Activated T-cell treated with anti-CD3 and anti-CD28 coated beads for 4 hours (primary cell): ENCODE results near the gene CSNK1E.

Experiments
- DNase-seq: peaks from one replicate; pipeline ENCODE4 v3.0.0-alpha.2; 2020

Gene CSNK1E

DNA sequence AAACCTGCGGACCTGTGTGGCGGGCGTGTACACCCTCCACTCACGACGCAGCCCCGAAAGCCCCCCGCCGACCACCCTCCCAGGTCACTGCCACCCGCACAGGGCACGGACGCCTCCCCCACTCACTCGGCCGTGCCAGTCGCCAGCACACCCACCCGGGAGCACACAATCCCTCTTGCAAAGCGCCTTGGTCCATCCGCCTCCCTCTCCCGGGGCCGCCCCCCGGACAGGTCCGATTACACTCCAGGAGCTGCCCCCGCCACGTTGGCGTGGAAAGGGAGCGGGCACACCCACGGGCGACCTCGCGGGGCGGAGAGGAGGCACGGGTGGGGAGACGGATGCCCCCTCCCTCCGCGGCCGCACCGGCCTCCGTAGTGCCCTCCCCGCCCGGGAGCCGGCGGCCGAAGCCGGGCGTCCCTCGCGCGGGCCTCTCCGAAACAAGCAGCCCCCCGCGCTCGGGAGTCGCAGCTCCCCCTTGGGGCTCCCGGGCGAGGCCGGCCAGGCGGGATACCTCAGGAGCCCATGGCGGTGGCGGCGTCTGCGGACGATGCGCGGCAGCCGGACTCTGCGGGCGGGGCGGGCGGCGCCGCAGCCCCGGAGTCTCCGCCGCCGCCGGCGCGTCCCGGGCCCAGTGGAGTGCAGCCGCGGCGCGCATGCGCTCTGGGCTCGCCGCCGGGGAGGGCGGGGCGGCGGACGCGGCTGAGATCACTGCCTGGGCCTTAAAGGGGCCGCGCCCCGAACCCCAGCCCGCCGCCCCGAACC lies 44.7 kb downstream of the CSNK1E start, which contains the start of gene TMEM184B:
TSS of gene TMEM184B (minus strand) at position 638 of the 762 bp plus-strand sequence. CDS start 25,049 bp downstream, outside the sequence.
- DNase-seq: peak; percentile 66

DNA sequence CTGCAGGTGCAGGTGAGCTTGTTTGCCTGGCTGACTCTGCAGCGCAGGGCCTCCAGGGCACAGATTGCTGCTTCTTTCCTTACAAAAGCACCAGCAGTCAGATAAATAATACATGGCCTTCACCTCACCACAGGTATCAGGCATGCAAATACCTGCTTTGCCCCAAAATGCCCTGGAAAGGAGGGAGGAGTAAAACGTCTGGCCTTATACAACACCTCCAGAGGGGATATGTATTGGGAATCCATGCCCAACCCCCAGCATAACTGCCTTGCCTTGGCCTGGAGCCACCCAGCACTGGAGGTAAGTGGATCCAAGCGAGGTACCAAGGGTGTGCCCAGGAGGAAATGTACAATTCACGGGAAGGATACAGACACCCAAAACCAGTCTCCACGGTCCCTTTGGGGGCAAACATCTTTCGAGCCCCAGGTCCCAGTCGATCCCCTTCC lies 45.3 kb downstream of the CSNK1E start:
- DNase-seq: no peak

DNA sequence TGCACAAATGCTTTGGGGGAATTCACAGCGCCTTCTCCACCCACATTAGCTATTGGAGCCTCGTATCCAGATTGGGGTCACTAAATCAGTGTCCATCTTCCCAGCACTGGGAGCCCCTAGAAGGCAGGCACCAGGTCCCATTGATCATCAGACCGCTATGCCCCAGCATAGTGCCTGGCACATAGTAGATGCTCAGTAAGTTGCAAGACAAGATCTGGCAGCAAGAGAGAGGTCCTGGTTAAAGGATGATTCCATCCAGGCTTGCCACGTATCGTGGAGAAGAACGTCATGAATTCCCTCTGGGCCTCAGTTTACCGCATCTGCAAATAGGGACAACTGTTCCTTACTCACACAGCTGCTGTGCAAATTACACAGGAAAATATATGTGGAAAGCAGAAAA lies 46.1 kb downstream of the CSNK1E start:
- no peak for DNase-seq

DNA sequence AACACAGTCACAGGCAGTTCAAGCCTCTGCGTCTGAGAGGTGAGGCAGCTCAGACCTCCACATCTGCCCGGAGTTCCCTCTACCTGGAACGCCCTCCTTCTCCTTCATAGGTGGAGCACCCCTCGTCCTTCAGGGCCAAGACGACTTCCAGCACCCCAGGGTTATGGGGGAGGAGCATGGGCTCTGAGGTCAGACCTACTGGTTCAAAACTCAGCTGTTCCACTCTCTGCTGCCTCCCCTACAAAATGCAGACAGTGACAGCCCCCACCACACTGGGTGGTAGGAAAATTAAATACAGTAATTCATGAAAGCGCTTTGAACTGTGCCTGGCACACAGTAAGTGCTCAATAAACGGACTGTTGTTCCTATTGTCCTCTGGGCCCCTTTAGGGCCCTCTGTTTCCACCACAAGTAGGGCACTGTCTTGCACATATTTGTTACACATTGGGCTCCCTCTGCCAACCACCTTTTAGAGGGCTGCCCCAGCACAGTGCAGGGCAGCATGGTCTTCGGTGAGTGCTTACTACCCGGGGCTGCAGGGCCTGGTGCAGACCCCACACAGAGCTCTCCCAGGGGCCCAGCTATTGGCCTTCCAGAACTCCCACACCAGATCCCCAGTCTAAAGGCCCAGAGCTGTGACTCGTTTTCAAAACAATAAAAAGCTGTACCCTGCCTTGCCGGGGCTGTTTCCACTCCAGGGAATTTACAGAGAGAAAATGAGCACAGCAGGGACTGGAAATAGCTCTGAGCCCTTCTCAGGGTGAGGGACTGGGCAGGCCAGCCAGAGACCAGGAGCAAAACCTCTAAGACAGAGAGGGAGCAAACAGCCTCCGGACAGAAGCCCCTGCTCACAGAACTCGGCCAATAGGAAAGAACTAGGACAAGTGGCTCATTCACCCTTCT lies 46.9 kb downstream of the CSNK1E start:
- no peak for DNase-seq

DNA sequence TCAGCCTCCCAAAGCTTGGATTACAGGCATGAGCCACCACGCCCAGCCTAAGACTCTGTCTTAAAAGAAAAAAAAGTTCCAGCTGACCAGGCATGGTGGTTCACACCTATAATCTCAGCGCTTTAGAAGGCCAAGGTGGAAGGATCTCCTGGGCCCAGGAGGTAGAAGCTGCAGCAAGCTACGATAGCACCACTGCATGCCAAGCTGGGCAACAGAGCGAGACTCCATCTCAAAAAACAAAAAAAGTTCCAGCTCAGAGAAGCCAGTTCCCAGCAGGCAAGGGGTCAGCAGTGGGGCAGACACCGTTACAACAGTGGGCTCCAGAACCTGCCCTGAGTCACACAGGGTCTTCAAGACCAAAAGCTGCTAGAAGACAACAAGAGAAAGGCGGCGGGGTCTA lies 47.8 kb downstream of the CSNK1E start:
- DNase-seq: no peak

DNA sequence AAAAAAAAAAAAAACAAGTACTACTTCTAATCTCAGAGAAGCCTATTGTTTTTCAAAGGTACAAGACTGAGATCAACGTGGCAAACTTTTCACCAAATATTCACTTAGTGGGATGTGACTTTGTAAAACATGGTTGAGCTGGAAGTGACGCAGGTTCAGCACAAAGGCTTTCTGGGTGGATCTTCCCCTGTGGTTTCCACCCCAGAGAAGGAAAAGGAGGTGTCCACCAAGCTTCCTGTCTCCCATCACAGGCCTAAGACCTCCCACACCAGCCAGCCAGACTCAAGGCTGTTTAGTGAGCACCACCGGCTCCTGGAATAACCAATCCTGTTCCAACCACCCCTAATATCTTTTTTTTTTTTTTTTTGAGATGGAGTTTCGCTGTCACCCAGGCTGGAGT lies 50.1 kb downstream of the CSNK1E start:
- DNase-seq: peak; percentile 24

DNA sequence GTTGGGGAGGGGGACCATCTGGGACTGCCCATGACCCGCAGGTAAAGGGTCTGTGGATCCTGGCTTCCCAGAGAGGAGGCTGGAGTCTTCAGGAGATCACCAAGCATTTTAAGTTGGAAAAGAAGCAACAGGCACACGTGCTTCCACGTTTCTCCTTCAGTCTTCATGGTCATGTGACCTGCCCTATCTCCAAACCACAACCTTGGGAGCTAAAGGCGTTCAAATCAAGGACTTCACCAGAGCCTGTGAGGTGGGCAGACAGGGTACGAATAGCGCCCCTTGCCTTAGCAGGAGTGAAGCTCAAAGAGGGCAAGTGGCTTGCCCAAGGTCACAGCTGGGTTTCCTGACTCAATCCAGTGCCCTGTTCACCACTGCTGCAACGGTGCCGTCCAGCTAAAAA lies 51.1 kb downstream of the CSNK1E start:
- no peak for DNase-seq

DNA sequence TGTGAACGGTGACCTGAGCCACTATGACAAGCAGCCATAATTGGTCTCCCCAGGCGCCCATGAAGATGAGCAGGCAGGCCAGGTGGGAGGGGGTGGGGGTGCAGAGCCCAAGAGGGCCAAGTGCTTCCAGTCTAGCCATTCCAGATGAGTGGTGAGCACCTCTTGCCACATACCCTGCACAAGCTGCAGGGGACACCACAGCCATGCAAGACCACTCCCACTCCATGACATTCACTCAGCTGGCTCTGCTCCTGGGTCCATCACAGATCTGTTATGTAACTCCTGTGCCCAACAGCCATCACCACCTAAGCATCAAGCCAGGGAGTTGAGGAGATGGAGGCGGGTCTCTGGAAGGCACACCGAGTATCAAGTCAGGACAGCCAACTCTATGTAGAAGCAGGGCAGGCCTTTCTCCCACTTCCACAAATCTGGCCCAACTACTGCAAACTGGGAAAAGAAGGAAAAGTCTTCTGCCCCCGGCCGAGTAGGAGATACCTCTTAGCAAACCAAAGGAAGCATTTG lies 52.9 kb downstream of the CSNK1E start:
- no peak for DNase-seq

DNA sequence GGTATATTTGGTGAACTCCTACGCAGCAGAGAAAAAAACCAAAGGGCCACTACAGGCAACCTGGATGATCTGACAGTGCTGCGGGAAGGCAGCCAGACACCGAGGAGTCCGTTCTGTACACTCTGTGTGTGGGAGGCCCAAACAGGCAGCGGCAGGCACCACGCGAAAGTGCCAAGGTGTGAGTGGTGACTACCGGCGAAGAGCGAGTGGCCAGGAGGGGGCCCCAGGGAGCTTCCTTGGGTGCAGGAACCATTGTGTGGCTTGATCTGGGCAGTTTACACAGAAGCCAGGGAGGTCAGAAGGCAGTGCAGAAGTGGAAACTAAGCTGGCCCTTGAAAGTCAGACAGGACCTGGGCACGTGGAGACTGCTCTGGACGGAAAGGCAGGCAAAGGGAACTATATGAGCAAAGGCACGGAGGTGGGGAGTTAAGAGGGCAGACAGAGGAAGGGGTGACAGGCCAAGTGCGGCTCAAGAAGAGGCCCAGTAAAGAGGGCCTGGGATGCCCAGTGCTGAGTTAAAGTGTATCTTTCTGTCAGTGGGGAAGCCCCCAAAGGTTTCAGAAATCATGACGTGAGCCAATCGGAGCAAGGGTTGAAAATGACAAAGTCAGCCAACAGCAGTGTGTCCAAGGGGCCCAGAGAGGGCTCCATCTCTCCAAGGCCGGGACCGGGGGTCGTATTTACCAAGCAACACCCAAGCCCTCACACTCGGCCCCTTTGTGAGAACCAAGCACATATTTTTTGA lies 55.0 kb downstream of the CSNK1E start:
- peak; percentile 13 for DNase-seq

DNA sequence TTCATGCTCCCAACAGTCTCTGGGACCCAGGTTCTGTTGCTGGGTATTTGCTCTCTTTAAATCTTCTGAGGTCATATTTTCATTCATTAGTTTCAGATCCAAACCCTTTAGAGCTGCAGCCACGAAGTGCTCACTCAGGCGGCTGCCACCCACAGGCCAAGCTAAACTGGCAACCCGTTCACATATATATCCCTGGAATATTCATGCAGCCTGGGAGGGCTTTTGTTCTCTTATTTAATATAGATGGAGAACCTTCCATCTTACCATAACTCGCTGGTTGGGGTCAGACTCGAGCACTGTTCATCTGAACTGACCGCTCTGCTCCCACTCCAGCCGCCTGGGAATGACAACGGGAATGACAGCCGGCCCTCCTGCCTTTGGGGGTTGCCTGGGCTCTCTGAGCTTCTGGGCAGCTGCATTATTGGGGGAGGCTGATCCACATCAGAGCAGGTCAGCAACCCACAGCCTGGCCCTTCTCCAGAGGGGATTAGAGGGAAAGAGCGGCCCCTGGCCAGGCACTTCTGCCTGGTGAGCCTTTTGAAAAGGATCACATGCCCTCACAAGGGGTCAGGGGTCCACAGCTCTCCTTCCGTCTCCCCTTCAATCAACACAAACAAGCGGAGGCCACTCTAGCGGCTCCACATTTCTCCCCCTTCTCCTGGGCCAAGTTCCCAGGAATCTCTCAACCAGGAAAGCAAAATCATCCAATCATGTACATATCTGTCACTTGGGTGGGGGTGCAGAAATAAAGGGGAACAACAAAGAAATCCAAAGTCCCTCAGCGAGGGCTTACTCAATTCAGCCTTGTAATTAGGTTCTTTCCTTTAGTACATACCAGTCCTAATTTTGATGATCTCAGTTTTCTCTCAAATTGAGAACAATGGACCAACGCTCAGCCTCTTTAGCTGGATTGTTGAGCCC lies 56.2 kb downstream of the CSNK1E start:
- DNase-seq: no peak

DNA sequence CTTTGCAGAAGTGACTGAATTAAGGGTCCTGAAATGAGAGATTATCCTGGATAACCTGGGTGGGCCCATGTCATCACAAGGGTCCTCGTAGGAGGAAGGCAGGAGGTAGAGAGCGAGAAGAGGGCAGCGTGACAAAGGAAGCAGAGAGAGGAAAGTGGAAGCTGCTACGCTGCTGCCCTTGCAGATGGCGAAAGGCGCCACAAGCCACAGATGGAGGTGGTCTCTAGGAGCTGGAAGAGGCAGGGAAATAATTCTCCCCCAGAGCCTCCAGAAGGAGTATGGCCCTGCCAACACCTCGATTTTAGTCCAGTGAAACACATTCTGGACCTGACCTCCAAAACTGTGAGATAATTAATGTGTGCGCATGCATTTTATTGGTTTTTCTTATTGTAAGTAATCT lies 57.9 kb downstream of the CSNK1E start:
- no peak for DNase-seq

DNA sequence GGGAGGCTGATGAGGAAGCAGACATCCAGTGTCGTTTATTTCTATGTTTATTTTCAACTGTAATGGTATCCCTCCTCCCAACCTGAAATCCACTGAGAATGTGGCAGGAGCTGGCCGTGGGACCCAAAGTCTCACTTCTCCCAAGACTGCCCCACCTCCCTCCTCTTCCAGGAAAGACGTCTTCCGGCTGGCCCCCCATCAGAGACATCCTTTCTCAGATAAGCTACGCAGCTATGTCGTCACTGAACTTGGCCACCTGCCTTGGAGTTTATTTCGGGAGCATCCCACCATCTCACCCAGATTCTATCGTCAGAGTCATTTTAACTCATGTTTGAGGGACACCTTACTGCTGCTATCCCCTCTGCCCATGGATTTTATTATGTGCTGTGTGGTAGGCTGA lies 58.3 kb downstream of the CSNK1E start:
- DNase-seq: no peak

DNA sequence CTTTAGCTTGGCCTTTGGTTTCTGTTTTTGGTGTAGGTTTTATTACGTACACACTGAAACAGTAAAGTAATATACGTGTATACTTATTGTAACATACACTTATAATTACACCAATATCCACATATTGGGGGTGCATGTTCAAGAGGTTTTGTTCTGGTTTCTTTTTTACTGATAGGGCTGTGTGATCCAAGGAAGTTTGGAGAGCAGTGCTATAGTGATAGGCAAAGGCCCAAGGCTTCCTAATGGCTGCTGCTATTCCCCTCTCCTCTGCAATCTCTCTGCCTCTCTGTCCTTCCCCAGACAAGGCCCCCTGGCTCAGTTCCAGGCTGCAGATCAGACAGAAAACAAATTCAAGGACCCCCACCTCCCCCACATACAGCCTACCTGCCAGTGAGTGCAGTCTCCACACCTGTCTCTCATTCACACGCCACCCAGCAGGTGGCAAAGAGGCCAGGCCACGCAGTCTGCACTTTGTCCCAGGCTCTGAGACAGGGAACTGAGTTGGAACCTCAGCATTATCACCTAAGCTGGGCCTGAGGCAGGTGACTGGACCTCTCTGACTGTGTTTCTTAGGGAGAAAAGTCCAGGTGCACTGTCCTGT lies 59.5 kb downstream of the CSNK1E start:
- DNase-seq: no peak

DNA sequence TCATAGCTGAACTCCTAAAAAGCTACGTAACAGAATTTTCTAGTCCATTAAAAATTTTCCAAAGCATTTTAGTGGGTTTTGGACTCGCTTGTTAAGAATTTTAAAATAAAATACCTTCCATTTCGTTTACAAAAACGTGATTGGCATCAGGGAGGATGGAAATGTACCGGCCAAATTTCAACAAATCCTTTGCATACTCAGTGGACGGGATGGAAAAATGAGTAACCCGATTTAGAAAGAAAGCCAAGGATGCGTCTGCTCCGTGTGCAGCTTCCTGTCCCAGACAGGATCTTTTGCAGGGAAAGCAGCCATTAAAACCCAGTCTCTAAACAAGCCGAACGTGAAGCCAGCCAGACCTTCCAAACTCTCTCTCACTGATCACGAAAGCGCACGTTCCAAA lies 60.1 kb downstream of the CSNK1E start:
- no peak for DNase-seq

DNA sequence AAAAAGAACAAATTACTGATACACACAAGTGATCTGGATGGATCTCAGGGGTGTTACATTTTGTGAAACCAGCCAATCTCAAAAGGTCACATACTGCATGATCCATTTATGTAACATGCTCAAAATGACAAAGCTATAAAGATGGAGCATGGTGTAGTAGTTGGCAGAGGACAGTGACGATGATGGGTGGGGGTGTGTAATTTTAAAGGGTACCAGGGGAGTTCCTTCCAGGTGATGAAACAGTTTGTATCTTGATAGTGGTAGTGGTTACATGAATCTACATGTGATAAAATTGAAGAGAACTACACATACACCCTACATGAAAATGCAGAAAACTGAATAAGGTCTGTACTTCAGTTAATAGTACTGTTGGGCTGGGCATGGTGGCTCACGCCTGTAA lies 61.5 kb downstream of the CSNK1E start:
- DNase-seq: no peak

DNA sequence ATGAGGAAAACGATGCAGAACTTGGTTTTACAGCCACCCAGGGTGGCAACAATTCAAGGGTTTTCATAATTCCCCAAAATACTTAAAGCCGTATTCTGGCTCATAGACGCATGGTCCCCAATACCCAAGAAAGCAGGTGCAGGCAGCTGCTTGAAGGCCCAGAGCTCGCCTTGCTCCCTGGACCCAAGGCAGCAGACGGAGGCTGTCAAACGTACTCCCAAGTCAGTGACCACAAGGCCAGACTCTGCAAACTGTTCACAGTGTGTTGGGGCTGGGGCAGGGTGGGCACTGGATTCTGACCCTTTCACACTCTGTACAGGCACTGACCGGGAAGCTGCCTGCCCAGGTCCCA lies 65.9 kb downstream of the CSNK1E start:
- no peak for DNase-seq

DNA sequence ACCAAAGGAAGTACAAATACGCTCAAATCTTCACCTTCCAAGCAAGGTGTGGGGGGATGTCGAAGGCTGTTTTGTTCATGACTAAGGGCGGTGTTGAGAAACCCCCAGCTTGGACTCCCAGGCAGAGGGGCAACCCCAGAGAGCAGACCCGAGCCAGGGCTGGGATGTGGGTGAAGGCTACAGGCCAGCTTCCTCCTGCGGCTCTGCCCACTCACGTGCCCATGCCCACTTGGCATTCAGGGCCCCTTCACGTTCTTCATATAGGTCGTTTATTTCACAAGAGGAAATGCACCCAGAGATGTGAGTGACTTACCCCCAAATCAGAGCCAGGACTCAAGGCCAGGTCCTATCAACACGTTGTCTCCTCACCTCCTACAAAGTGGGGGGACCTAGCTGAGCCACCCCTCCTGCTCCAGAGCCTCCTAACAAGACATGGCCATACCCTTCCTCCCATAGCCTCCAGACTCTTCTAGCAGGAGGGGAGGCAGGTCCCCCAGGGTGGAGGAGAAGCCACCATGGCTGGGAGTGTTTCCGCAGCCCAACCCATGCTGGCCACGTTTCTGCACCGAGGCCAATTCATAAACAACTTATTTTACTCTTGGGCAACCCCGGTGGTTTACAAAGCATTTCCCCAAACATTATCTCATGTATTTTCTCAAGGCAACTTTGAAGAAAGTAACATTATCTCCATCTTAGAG lies 66.4 kb downstream of the CSNK1E start:
- no peak for DNase-seq

DNA sequence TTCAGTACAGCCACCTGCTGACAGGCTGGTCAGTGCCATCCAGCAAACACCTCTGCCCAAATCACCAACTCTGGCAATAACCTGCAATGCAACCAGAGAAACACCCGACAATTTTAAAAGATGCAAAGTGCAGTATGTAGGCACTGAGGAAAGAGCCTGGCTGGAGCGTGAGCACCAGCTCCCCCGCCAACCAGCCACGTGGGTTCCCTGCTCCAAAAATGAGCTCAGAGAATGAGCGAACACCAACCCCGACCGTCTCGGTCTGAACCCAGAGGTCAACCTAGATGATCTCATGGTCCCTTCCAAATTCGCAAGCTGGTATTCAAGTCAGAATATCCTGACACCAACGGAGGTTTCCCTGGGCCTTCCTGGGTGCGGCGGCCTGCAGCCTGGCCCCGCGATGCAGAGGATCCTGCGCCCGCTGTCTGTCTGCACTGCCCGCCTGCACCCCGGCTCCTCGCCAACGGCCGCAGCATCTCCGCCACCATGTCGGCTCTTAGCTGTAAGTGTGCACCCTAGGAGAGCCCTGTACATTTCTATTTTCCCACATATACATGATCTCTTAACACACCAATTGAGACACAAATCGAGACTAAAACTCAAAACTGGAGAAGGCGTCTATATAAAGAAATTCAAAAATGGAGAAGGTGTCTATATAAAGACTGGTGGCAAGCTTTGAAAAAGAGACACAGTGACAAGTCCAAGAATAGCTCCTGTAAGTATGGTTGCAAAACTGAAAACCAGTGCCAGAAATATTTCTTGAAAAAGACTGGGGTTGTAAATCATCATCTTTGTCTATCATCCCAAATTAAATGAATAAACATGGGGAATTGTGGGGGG lies 67.2 kb downstream of the CSNK1E start:
- DNase-seq: no peak

DNA sequence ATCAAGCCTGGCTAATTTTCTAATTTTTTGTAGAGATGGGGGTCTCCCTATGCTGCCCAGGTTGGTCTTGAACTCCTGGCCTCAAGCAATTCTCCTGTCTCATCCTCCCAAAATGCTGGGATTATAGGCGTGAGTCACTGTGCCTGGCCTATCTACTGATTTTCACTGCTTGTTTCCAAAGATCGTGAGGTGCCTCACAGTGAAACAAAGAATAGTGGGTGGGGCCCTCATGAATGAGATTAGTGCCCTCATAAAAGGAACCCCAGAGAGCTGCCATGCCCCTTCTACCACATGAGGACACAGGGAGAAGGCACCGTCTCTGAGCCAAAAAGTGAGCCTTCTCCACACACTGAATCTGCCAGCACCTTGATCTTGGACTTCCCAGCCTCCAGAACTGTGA lies 67.9 kb downstream of the CSNK1E start:
- DNase-seq: no peak

DNA sequence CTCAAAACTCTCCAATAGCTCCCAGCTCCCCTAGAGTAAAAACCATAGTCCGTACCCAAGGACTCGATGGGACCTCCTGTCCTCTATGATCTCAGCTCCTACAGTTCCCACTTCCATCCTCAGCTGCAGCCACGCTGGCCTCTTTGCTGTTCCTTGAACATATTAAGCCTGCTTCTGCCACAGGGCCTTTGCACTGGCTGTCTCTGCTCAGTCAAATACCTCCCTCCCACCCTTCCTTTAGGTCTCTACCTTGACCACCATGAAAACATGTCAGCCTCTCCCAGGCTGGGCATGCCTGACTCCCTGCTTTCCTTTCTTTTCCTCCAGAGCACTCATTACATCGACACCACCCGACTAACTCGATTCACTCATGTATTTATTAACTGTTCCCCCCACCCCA lies 69.0 kb downstream of the CSNK1E start:
- no peak for DNase-seq
